GM18511 (cell line): ENCODE measurements around the gene LCE2A.
"Not testable (repeated sequence)": the region's sequence is repeated elsewhere in the genome, so short reads cannot be mapped to it uniquely, and the experiment has no call there.

ENCODE experiments used
- ATAC-seq: cut with Tn5 transposase; IDR thresholded peaks from one replicate; pipeline ENCODE4 v1.9.1; 2021; ENCODE audit warnings: mild to moderate bottlenecking, moderate library complexity; ENCODE audit not compliant: unreplicated experiment

LCE2A gene, protein sequence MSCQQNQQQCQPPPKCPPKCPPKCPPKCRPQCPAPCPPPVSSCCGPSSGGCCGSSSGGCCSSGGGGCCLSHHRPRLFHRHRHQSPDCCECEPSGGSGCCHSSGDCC

DNA sequence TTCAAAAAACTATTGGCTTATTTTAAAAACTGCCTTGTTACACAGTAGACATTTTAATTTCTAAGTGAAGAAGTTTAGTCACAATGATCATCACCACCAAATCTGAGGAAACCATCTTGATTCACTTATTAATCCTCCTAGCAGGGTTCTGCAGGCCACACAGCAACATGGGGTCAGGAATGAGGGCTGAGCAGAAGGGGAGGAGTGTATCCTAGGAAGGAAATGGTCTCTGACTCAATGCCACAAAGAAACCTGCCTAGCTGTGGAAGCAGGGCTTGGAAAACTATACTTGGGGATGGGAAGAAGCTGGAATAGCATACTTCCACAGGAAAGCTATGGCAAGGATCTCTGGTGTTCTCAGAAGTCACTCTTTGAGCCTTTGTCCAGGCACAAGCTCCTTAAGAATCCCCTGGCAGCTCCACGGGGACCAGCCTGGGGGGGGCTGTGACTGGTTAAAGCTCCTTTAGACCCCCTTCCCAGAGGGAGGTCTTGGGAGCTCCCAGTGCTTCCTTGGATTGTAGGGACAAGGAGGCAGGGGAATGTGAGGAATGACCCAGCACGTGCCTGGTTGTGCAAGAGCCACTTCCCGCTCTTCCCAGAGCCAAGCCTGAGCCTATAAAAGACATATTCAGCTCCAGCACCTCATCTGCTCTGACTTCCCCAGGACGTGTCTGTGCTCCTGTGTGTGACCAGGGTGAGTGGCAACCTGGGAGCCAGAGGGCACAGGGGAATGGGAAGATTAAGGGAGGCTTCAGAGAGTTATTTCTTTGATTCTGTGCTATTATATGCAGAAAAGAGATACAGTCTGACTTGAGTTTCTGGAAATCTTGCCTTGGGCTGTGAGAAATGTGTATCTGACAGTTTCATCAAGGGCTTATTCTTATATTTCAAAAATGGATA is at the start of gene LCE2A:
Gene LCE2A, plus strand, starts transcription at position 645 of the 900 bp plus-strand sequence. CDS start 557 bp downstream, outside the sequence.
- ATAC-seq = no peak

DNA sequence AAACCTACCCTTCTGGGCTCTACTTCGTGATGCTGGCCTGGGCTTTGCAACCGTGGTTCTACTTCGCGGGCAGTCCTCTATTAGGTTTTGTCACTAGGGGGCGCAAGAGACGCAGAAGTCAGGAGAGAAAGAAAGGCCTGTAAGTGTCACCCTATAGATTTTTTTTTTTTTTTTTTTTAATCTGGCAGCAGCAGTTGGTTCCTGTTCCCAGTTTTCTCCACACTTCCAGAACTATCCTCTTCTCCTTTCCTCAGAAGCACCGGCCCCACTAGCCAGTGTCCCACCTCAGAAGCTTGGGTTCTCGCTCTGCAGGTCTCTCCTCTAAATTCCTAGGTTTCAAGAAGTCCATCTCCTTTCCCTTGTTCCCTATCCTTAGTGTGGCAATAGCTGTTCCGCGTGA is 44.0 kb upstream of the LCE2A start:
- ATAC-seq = no peak

DNA sequence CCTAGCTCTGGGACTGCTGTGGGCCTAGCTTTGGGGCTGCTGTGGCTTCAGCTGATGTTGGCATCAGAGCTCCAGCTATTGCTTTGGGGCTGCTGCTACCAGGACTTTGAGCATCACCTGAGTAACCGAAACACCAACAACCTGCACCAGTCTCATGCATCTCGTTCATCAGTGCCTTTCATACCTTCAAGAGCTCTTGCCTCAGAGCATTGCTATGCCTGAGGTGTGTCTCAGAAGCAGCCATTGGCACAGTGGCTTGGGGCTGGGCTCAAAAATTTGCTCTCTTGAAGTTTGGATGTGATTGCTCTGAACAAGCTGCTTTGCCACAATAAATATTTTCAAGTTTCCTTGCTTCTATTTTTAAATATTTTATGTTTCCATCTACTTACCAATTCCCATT is 41.7 kb upstream of the LCE2A start:
- ATAC-seq = no peak

DNA sequence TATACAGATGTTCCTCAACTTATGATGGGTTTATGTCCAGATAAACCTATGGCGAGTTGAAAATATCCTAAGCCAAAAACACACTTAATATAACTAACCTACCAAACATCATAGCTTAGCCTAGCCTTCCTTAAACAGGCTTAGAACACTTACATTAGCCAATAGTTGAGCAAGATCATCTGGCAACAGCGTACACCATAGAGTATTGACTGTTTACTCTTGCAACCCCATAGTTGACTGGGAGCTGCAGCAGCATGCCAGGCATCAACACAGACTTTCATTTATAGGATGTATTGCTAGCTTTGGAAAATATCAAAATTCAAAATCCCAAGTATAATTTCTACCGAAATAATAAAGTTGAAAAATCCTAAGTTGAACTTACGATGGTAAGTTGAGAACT is 40.5 kb upstream of the LCE2A start:
- no peak for ATAC-seq

DNA sequence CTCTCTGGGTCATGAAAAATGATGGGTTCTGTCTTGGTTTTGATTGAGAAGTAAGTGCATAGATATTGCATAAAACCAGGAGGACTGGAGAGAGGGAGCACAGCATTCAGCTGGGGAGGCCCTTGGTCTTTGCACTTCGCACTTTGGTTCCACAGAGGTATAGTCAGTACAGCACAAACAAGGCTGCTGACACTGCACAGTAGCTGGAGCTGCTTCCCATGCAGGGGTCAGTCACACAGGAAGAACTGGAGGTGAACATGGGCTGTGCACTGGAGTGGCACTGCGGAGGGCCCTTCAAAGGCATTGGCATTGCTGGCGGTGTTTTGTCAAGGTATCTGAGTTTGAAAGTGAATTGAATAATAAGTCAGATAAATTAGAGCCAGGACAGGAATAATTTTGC is 39.5 kb upstream of the LCE2A start:
- no peak for ATAC-seq

DNA sequence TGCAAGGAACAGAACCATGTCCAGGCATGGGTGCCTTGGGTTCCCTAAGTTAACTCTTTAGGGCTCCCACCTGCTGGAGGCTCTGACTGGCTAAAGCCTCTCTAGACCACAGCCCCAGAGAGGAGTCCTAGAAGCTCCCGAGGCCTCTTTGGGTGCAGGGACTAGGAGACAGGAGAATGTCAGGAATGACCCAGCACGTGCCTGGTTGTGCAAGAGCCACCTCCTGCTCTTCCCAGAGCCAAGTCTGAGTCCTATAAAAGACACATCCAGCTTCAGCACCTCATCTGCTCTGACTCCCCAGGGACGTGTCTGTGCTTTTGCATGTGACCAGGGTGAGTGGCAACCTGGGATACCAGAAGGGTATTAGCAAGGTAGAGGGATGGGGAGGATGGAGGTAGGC is 35.0 kb upstream of the LCE2A start, which contains the start of gene LCE2D:
Gene LCE2D, plus strand, starts transcription at position 283 of the 400 bp plus-strand sequence. CDS start 726 bp downstream, outside the sequence.
- ATAC-seq = no peak

DNA sequence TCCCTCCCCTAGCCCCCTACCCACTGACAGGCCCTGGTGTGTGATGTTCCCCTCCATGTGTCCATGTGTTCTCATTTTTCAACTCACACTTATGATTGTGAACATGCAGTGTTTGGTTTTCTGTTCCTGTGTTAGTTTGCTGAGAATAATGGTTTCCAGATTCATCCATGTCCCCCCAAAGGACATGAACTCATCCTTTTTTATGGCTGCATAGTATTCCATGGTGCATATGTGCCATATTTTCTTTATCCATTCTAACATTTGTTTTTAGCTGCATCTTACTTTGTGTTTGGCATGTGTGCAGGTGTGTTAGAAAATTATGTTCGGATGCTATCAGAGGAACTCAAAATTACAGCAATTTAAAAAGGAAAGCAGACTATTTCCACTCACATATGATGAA is 32.0 kb upstream of the LCE2A start:
- not testable (repeated sequence) for ATAC-seq

DNA sequence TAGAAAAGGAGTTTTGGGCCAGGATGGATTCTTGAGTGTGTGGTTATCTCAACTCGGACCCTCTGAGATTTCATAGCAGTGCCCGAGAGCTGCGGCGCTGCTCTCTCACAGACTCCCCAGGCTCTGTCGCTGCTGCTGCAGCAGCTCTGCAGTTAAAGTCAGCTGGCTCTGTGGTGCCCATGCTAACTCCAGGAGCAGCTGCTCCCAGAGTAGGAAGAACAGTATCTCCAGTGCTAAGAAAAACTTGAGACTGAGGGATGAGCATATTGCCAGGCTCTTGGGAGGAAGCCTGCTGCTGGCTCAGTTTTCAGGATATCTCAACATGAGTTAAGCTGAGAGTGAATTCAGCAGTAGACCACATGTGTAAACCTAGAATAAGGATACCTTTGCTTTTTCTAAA is 30.5 kb upstream of the LCE2A start:
- ATAC-seq = no peak

DNA sequence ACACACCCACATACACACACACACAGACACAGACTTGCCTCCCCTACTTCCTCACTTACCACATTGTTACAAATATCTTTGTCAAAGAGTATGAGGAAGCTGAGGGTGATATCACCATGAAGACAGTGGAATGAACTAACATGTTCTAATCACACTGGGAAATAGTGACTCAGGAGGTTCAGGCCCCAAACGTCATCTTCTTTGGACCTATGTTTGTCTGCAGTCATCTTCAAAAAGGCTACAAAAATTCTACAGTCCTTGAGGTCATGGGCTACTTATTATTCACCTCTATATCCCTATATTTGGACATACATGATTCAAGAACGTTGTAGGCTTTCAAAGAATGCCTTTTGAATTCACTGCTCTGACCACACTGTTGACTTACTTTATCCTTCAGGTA is 25.1 kb upstream of the LCE2A start:
- ATAC-seq = no peak

DNA sequence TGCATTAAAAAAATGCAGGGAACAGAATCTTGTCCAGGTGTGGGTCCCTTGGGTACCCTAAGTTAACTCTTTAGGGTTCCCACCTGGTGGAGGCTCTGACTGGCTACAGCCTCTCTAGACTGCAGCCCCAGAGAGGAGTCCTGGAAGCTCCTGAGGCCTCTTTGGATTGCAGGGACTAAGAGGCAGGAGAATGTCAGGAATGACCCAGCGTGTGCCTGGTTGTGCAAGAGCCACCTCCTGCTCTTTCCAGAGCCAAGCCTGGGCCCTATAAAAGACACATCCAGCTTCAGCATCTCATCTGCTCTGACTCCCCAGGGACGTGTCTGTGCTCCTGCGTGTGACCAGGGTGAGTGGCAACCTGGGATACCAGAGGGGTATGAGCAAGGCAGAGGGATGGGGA is 23.2 kb upstream of the LCE2A start, which contains the start of gene LCE2C:
Gene LCE2C, plus strand, starts transcription at position 297 of the 400 bp plus-strand sequence. CDS start 737 bp downstream, outside the sequence.
- not testable (repeated sequence) for ATAC-seq

DNA sequence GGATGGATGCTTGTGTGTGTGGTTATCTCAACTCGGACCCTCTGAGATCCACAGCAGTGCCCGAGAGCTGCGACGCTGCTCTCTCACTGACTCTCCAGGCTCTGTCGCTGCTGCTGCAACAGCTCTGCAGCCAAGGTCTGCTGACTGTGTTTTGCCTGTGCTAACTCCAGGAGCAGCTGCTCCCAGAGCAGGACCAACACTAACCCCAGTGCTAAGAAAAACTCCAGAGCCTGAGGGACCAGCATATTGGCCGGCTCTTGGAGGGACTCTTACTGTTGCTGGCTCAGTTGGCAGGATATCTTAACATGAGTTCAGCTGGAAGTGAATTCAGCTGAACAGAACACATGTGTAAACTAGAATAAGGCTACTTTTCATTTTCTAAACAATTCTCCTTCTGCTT is 18.7 kb upstream of the LCE2A start:
- no peak for ATAC-seq

DNA sequence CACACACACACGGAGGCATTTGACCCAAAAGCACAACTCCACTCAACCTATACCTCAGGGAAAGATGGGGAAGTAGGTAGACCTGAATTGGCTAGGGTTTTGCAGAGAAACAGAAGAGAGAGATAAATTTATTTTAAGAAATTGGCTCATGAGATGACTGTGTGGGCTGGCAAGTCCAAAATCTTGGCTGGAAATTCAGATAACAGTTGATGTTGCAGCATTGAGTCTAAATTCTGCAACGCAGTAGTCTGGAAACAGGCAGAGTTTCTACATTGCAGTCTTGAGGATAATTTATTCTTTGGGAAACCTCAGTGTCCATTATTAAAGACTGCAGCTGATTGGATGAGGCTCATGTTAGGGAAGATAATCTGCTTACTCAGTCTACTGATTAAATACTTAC is 16.5 kb upstream of the LCE2A start:
- ATAC-seq = no peak

DNA sequence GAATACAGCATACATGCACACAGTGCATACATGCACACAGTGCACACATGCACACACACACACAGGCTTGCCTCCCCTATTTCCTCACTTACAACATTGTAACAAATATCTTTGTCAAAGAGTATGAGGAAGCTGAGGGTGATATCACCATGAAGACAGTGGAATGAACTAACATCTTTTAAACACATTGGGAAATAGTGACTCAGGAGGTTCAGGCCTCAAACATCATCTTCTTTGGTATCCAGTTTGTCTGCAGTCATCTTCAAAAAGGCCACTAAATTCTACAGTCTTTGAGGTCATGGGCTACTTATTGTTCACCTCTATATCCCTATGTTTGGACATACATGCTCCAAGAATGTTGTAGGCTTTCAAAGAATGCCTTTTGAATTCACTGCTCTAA is 14.3 kb upstream of the LCE2A start:
- ATAC-seq = no peak

DNA sequence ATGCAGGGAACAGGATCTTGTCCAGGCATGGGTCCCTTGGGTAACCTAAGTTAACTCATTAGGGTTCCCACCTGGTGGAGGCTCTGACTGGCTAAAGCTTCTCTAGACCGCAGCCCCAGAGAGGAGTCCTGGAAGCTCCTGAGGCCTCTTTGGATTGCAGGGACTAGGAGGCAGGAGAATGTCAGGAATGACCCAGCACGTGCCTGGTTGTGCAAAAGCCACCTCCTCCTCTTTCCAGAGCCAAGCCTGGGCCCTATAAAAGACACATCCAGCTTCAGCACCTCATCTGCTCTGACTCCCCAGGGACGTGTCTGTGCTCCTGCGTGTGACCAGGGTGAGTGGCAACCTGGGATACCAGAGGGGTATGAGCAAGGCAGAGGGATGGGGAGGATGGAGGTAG is 12.3 kb upstream of the LCE2A start, which contains the start of gene LCE2B:
Gene LCE2B, plus strand, starts transcription at position 301 of the 400 bp plus-strand sequence. CDS start 721 bp downstream, outside the sequence.
- ATAC-seq = not testable (repeated sequence)

DNA sequence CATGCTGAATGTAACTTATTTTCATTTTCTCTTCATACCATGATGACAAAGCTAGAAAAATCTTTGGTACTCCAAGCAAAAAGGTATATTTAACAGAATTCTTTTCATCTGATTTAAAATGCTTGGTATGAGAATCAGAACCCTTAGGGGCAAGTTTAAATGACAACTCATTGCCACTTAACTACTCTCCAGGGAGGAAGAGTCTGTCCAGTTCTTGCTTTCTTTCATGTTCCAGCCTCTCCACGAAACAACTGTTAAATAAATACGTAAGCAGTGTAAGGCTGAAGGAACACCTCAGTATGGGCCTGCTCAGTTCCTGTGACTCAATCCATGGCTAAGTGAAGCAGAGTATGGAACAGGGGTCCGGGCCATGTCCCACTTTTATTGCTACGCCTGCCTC is 1.6 kb downstream of the LCE2A start:
- no peak for ATAC-seq

DNA sequence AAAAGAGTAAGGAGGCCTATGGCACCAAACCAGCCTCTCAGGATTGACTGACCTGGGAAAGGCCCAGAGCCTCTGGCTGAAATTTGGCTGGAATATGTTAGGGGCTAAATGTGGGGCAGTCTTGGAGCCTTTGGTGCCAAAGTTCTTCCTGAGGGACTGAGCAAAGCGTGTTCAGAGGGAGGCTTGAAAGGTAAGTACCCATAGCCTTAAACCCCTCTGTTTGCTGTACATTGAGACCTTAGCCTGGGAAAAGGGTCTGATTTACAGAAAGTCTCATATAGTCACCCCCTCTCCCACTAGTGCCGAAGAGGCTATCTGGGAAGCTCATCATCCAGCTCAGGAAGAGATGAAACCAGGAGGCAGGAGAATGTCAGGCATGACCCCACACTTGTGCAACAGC is 9.7 kb downstream of the LCE2A start, which contains the start of gene LCE4A:
Gene LCE4A, plus strand, starts transcription at position 301 of the 400 bp plus-strand sequence. CDS start 916 bp downstream, outside the sequence.
- ATAC-seq = no peak

DNA sequence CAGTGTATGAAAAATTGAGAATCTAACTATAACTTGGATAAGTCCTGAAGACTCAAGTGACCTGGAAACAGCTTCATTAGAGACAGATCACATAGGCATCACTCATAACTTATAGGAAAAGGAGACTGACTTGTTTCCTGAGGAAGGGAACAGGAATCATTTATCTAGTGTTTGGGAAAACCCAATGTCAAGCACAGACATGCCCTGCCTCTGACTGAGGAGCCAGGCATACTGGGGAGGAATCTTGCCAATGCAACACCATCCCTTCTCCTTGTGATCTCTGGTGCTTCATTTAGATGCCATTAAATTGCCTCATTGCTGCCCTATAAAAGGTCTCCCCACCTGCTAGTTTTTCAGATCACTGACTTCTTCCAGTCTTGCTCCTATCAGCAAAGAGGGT is 20.1 kb downstream of the LCE2A start:
- ATAC-seq = no peak

DNA sequence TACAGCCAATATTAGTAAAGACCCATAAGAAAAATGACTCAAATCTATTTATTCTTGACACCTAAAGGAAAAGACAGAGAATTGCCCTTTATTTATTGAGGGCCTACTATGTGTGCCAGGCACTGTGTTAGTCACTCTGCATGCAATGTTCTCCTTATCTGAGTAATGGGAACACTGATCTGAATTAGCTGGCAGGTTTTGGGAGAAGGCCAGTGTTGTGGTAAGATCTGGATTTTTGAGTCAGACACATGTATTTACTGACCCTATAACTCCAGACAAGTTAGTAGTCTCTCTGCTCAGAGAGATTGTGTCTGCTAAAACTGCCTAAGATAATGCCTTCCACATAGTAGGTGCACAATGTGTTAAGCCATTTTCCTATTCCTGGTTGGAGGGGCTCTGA is 27.1 kb downstream of the LCE2A start:
- no peak for ATAC-seq

DNA sequence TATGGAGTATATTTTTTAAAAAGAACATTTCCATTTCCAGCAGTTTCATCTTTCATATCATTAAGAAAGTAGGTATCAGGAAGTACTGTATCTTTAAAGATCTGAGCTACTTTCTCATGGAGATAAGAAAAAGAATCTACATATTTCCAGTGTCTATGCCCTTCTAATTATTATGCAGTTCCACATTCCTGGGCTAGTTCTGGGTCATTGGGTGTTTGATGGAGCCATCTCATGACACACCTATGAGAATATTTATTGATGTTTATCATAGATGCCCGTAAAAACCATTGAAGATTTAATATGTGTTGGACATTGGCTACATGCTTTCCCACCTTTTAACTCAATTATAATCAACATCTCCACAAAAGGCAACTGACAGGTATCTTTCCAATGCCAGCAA is 30.8 kb downstream of the LCE2A start:
- no peak for ATAC-seq

DNA sequence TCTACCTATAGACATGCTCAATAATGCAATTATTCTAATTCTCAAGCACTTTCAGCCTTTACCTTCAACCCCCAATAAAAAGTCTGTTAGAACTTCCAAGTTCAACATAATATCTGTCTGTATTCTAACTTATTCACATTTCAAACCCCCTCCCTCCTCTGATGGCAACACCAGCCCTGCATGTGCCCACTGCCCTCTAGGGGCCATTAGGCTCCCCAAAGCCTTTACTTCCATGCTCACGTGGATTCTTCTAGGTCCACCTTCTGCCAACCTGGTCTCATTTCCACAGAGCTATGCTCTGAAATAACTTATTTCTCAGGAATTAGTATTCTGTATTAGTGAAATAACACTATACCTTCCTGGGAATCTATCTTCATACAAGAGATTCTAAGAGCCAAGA is 37.5 kb downstream of the LCE2A start:
- no peak for ATAC-seq

DNA sequence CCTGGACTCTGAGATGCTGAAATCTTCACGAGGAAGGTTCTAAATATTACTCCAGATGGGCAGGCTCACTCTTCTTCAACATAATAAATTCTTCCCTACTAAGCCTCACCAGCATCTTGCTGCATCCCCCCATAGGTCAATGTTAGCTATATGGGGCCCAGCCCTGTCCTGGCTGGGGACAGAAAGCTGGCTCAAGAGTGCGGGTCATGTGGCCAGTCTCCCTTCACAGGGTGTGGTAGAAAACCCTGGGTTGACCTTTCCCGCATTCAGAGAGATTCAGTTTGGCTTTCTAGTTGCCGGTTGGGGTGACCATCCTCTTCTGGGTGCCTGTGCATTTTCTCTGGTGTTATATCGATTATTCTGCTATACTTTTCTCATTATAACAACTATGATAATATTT is 39.9 kb downstream of the LCE2A start:
- ATAC-seq = no peak

DNA sequence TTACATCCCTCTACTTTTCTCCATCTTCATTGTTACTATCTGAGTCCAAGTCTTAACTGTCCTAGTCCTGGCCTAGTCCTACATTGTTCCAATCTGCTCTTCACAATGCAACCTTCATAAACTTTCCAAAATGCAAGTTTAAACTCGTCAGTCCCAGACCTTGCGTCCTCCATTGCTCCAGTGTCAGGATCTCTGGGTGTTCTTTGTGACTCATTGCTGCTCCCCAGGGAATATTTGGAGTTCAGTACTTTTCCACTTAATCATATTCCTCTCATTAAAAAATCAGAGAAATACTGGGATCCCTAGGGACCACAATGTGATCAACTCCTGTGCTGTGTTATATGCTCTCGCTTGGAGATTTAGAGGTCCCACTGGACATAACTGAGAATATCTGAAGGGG is 41.7 kb downstream of the LCE2A start:
- ATAC-seq = no peak
